Panc1 (cell line): ENCODE measurements around the gene POMC. TPM values are rescaled to one million over a fixed set of nuclear protein-coding genes. Genes with fewer than 3 reads are reported as not detected.

Experiments
- ATAC-seq: fragments of 200-7000 bp; cut with Tn5 transposase; 2 replicates; pipeline ENCODE4 v1.9.1; 2020; ENCODE audit warnings: mild to moderate bottlenecking, moderate library complexity
- BruUV-seq: library from RNA; stranded (reverse); fragments of 400-500 nt; replicated peaks from 2 replicates; lab custom pipeline; 2021; lab: Mats Ljungman, UMichigan
- CTCF ChIA-PET: fragments of 300-600 bp; sonication (Branson Sonifier 250); formaldehyde crosslinking; loops from one replicate; lab custom pipeline; 2022; ENCODE audit warnings: antibody characterized with exemption; lab: Charles Lee
- POLR2A ChIA-PET: fragments of 300-600 bp; sonication (Branson Sonifier 250); formaldehyde crosslinking; loops from one replicate; lab custom pipeline; 2022; ENCODE audit warnings: antibody characterized with exemption; lab: Charles Lee
- DNase-seq: peaks from one replicate; pipeline ENCODE4 v3.0.0-alpha.2; 2010; ENCODE audit warnings: low read depth, low spot score
- H3K27ac ChIP-seq: 2 replicates; pipeline ENCODE4 v1.5.1; 2011; ENCODE audit warnings: mild to moderate bottlenecking, low read length, inconsistent platforms
- H3K27me3 ChIP-seq: fragments of 200-500 bp; sonication (Bioruptor generic); 2 replicates; pipeline ENCODE4 v1.6.0; 2014; ENCODE audit warnings: low read length, inconsistent platforms; ENCODE audit not compliant: control insufficient read depth, insufficient read depth
- H3K36me3 ChIP-seq: fragments of 200-500 bp; sonication (Bioruptor generic); 2 replicates; pipeline ENCODE4 v1.5.1; 2014; ENCODE audit warnings: inconsistent platforms, mild to moderate bottlenecking, low read length, moderate library complexity; ENCODE audit not compliant: control insufficient read depth, insufficient read depth
- H3K4me1 ChIP-seq: 2 replicates; pipeline ENCODE4 v1.5.1; 2011; ENCODE audit warnings: inconsistent platforms, mild to moderate bottlenecking, low read length, moderate library complexity; ENCODE audit not compliant: control insufficient read depth, insufficient read depth
- H3K4me3 ChIP-seq, 2 experiments: 2 replicates each; pipeline ENCODE4 v1.5.1; 2011 to 2012; ENCODE audit warnings: low read depth in 2 of 2, low read length in 2 of 2, mild to moderate bottlenecking in 2 of 2, inconsistent platforms in 1 of 2, moderate library complexity in 1 of 2
- H3K9me3 ChIP-seq: fragments of 200-500 bp; sonication (Bioruptor generic); 2 replicates; pipeline ENCODE4 v1.5.1; 2014; ENCODE audit warnings: low read depth, mild to moderate bottlenecking, inconsistent platforms, low read length, moderate library complexity; ENCODE audit not compliant: control insufficient read depth, insufficient read depth
- POLR2AphosphoS5 ChIP-seq: IDR thresholded peaks from 2 replicates; pipeline ENCODE4 v1.6.1; 2012; ENCODE audit warnings: mild to moderate bottlenecking, low read depth, low read length, moderate library complexity
- SIN3A ChIP-seq: IDR thresholded peaks from 2 replicates; pipeline ENCODE4 v1.6.1; 2012; ENCODE audit warnings: low read depth, mild to moderate bottlenecking, low read length, moderate library complexity, borderline replicate concordance; ENCODE audit not compliant: insufficient read depth
- TCF7L2 ChIP-seq: IDR thresholded peaks from 2 replicates; pipeline ENCODE4 v1.6.1; 2011; ENCODE audit warnings: mild to moderate bottlenecking, low read depth, low read length, inconsistent platforms
- in situ Hi-C: cut with HindIII; loops from 2 replicates; pipeline ENCODE4 v1.10.0; 2016; ENCODE audit warnings: low sequenced_read_pairs, low pct_unique_long_range_greater_than_20kb
- intact Hi-C: fragments of 100-400 bp; cut with micrococcal nuclease; formaldehyde crosslinking; loops from one replicate; pipeline ENCODE4 v1.10.0; 2022; ENCODE audit not compliant: unreplicated experiment
- total RNA-seq: library from RNA; stranded (reverse); gene quantifications from one replicate; pipeline ENCODE4 v1.2.1, GENCODE V29; 2021; ENCODE audit not compliant: unreplicated experiment
- TF ChIP-seq, protein P1 (sequence below): fragments of 450-650 bp; IDR thresholded peaks from 2 replicates; pipeline ENCODE4 v1.5.1; 2017; ENCODE audit warnings: mild to moderate bottlenecking
- TF ChIP-seq, protein P2 (sequence below), 2 experiments: IDR thresholded peaks; 2 replicates each; pipeline ENCODE4 v1.6.1; 2011 to 2012; ENCODE audit warnings: low read depth in 2 of 2, control low read depth in 1 of 2, low read length in 1 of 2, mild to moderate bottlenecking in 1 of 2, moderate library complexity in 1 of 2; ENCODE audit not compliant: insufficient read depth in 1 of 2

Gene POMC
- total RNA-seq, 1 experiment from 2014 or later: not detected

DNA sequence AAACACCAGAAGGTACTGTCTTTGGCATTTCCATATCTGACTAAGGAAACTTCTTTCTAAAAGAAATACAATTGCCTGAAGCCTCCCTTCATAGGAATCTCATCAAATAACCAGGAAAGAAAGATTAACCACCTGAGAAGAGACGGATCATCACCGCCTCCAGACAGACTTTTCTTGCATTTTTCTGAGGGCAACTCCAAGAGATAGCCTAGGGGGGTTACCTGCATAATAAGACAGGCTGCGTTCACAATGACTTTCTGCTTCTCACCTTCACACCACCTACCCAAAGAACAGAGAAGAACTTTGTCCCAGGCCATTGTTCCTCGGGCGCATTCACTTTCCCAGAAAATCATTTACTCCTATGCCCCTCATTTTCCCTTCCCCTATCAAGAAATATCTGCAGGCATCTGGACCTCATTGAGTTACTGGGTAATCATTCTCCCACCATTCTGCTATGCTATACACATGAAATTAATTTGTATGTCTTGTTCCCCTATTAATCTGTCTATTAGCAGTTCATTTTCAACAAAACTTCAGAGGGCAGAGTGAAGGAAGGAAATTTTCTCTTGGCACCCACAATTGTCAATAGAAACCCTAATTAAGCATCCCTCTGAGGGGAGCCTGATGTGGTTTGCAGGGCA lies 8.3 kb upstream of the POMC start:
- DNase-seq: no peak
- H3K4me3 ChIP-seq: no peak overlapping the region
- in situ Hi-C loops (no loop called here), intact Hi-C loops (no loop called here)
- no peaks in the 10 kb centered on the region for H3K4me1 ChIP-seq
- H3K9me3 ChIP-seq: no peaks in the 10 kb centered on the region
- no peaks in the 10 kb centered on the region for H3K36me3 ChIP-seq
- no peak overlapping the region for H3K27ac ChIP-seq
- BruUV-seq: no TSS peak
- peaks cover 3% of the 10 kb centered on the region; the same call in 1 of the 2 replicates for H3K27me3 ChIP-seq
- POLR2A ChIA-PET: no interaction called here
- TF ChIP-seq POLR2AphosphoS5 (no peak), SIN3A (no peak)
- TF ChIP-seq, protein P1, sequence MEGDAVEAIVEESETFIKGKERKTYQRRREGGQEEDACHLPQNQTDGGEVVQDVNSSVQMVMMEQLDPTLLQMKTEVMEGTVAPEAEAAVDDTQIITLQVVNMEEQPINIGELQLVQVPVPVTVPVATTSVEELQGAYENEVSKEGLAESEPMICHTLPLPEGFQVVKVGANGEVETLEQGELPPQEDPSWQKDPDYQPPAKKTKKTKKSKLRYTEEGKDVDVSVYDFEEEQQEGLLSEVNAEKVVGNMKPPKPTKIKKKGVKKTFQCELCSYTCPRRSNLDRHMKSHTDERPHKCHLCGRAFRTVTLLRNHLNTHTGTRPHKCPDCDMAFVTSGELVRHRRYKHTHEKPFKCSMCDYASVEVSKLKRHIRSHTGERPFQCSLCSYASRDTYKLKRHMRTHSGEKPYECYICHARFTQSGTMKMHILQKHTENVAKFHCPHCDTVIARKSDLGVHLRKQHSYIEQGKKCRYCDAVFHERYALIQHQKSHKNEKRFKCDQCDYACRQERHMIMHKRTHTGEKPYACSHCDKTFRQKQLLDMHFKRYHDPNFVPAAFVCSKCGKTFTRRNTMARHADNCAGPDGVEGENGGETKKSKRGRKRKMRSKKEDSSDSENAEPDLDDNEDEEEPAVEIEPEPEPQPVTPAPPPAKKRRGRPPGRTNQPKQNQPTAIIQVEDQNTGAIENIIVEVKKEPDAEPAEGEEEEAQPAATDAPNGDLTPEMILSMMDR: no peak
- CTCF ChIA-PET: no interaction called here
- no peak for ATAC-seq

DNA sequence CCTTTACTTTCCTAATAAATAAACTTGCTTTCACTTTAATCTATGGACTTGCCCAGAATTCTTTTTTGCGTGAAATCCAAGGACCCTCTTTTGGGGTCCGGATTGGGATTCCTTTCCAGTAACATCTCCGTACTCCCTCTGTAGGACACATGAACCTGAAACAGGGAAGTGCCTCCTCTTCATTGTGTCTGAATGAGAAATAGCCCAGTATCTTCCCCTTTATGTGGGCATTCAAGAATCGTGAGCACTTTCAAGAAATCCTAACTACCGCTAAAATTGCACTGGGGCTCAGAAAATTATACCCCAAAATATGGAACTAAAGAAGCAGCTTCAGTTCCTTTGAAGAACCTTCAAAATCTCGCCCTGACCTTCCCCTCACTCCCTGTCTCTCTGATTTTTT lies 7.8 kb upstream of the POMC start:
- BruUV-seq: no TSS peak
- H3K4me3 ChIP-seq: no peak overlapping the region
- H3K36me3 ChIP-seq: no peaks in the 10 kb centered on the region
- ATAC-seq: no peak
- in situ Hi-C loops: no loop called here
- ChIA-PET POLR2A (no interaction called here), CTCF (no interaction called here)
- TF ChIP-seq TCF7L2: no peak
- TF ChIP-seq, protein P1: no peak
- TF ChIP-seq, protein P2, sequence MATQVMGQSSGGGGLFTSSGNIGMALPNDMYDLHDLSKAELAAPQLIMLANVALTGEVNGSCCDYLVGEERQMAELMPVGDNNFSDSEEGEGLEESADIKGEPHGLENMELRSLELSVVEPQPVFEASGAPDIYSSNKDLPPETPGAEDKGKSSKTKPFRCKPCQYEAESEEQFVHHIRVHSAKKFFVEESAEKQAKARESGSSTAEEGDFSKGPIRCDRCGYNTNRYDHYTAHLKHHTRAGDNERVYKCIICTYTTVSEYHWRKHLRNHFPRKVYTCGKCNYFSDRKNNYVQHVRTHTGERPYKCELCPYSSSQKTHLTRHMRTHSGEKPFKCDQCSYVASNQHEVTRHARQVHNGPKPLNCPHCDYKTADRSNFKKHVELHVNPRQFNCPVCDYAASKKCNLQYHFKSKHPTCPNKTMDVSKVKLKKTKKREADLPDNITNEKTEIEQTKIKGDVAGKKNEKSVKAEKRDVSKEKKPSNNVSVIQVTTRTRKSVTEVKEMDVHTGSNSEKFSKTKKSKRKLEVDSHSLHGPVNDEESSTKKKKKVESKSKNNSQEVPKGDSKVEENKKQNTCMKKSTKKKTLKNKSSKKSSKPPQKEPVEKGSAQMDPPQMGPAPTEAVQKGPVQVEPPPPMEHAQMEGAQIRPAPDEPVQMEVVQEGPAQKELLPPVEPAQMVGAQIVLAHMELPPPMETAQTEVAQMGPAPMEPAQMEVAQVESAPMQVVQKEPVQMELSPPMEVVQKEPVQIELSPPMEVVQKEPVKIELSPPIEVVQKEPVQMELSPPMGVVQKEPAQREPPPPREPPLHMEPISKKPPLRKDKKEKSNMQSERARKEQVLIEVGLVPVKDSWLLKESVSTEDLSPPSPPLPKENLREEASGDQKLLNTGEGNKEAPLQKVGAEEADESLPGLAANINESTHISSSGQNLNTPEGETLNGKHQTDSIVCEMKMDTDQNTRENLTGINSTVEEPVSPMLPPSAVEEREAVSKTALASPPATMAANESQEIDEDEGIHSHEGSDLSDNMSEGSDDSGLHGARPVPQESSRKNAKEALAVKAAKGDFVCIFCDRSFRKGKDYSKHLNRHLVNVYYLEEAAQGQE (IDR thresholded peaks at IDR 0.05; ENCODE audit: insufficient read depth in 1 of 2, low read depth in 2 of 2, low read length in 1 of 2): no peak
- H3K9me3 ChIP-seq: no peaks in the 10 kb centered on the region
- peaks cover 3% of the 10 kb centered on the region; the same call in 1 of the 2 replicates for H3K27me3 ChIP-seq
- H3K4me1 ChIP-seq: no peaks in the 10 kb centered on the region
- H3K27ac ChIP-seq: no peak overlapping the region
- intact Hi-C loops: no loop called here
- no peak for DNase-seq
